GM12878 (cell line): ENCODE data around the gene RAP1GDS1. TPM values are rescaled to one million over a fixed set of nuclear protein-coding genes. Genes with fewer than 3 reads are reported as not detected.

ENCODE experiments used
- ATAC-seq: fragments of 200-7000 bp; cut with Tn5 transposase; 3 replicates; pipeline ENCODE4 v1.9.1; 2020; ENCODE audit warnings: mild to moderate bottlenecking, moderate library complexity
- BruUV-seq: library from RNA; stranded (reverse); fragments of 400-500 nt; replicated peaks from 2 replicates; lab custom pipeline; 2021; lab: Mats Ljungman, UMichigan
- CTCF ChIA-PET: fragments of 300-600 bp; sonication (Branson Sonifier 250); formaldehyde crosslinking; extraction: SDS; loops from one replicate; lab custom pipeline; 2021; ENCODE audit warnings: inconsistent platforms; lab: Yijun Ruan, JAX
- POLR2A ChIA-PET: fragments of 350-600 bp; formaldehyde crosslinking; extraction: SDS; loops from one replicate; lab custom pipeline; 2021; ENCODE audit warnings: inconsistent platforms; lab: Charles Lee
- RAD21 ChIA-PET: fragments of 300-600 bp; sonication (Branson Sonifier 250); formaldehyde crosslinking; loops from one replicate; lab custom pipeline; 2023; ENCODE audit warnings: antibody characterized with exemption; ENCODE audit not compliant: unreplicated experiment; lab: Charles Lee
- SMC1A ChIA-PET: fragments of 300-600 bp; sonication (Branson Sonifier 250); formaldehyde crosslinking; loops from one replicate; lab custom pipeline; 2023; ENCODE audit not compliant: unreplicated experiment, uncharacterized antibody; lab: Charles Lee
- DNase-seq: peaks from one replicate; pipeline ENCODE4 v3.0.0-alpha.2; 2011; ENCODE audit warnings: low read depth, low spot score
- FAIRE-seq: peaks from 3 replicates; lab custom pipeline; 2011; peaks lifted over from hg19 to GRCh38; lab: Jason Lieb, UNC
- H2AFZ ChIP-seq: 2 replicates; pipeline ENCODE4 v1.6.0; 2011; ENCODE audit warnings: low read depth, low read length, control low read depth; ENCODE audit not compliant: control insufficient read depth
- H3K27ac ChIP-seq: 2 replicates; pipeline ENCODE4 v1.5.1; 2011; ENCODE audit warnings: control low read depth; ENCODE audit not compliant: control insufficient read depth, insufficient read depth
- H3K27me3 ChIP-seq, 2 experiments: replicated peaks in 1 of 2; 2 replicates each; pipeline versions ENCODE4 v1.6.0 to v1.6.1; 2011; ENCODE audit warnings: low read length in 1 of 2; ENCODE audit not compliant: control insufficient read depth in 2 of 2, insufficient read depth in 2 of 2
- H3K36me3 ChIP-seq, 2 experiments: 2 replicates each; pipeline ENCODE4 v1.5.1; 2011; ENCODE audit warnings: low read length in 1 of 2; ENCODE audit not compliant: control insufficient read depth in 2 of 2, insufficient read depth in 2 of 2
- H3K4me1 ChIP-seq: 2 replicates; pipeline ENCODE4 v1.6.1; 2011; ENCODE audit warnings: mild to moderate bottlenecking, low read length, moderate library complexity, mixed read lengths; ENCODE audit not compliant: control insufficient read depth, insufficient read depth
- H3K4me2 ChIP-seq: 2 replicates; pipeline ENCODE4 v1.6.0; 2011; ENCODE audit warnings: control low read depth; ENCODE audit not compliant: control insufficient read depth, insufficient read depth
- H3K4me3 ChIP-seq: fragments of 200-600 bp; sonication (generic); 2 replicates; pipeline ENCODE4 v1.5.1; 2016
- H3K79me2 ChIP-seq: 2 replicates; pipeline ENCODE4 v1.6.0; 2011; ENCODE audit warnings: low read length; ENCODE audit not compliant: control insufficient read depth, insufficient read depth
- H3K9ac ChIP-seq: 2 replicates; pipeline ENCODE4 v1.8.0; 2011; ENCODE audit warnings: low read length, control low read depth, mixed read lengths; ENCODE audit not compliant: control insufficient read depth, insufficient read depth
- H3K9me3 ChIP-seq: replicated peaks from 3 replicates; pipeline ENCODE4 v1.5.1; 2011; ENCODE audit warnings: mild to moderate bottlenecking, low read length; ENCODE audit not compliant: control insufficient read depth, insufficient read depth
- H4K20me1 ChIP-seq: 2 replicates; pipeline ENCODE4 v1.6.0; 2011; ENCODE audit not compliant: control insufficient read depth, insufficient read depth
- ATF3 ChIP-seq: IDR thresholded peaks from 2 replicates; pipeline ENCODE4 v1.6.1; 2011; ENCODE audit warnings: low read depth, mild to moderate bottlenecking, low read length, moderate library complexity, borderline replicate concordance; ENCODE audit errors: extremely low read depth
- BMI1 ChIP-seq: fragments of 450-650 bp; IDR thresholded peaks from 2 replicates; pipeline ENCODE4 v1.6.1; 2016; ENCODE audit warnings: mild to moderate bottlenecking, moderate library complexity, borderline replicate concordance
- CBX5 ChIP-seq: sonication (generic); IDR thresholded peaks from 2 replicates; pipeline ENCODE4 v1.6.1; 2016; ENCODE audit warnings: low read depth, moderate library complexity, mild to moderate bottlenecking, inconsistent platforms
- NFXL1 ChIP-seq: fragments of 450-650 bp; IDR thresholded peaks from 2 replicates; pipeline ENCODE4 v1.6.1; 2017; ENCODE audit warnings: antibody characterized with exemption, mild to moderate bottlenecking, borderline replicate concordance
- NFYB ChIP-seq: IDR thresholded peaks from 2 replicates; pipeline ENCODE4 v1.6.1; 2011; ENCODE audit warnings: low read depth, mild to moderate bottlenecking, low read length, improper control_type of control experiment, moderate library complexity; ENCODE audit not compliant: insufficient read depth
- PAX8 ChIP-seq: fragments of 450-650 bp; IDR thresholded peaks from 2 replicates; pipeline ENCODE4 v1.6.1; 2017; ENCODE audit warnings: mild to moderate bottlenecking, moderate library complexity
- SUPT20H ChIP-seq: IDR thresholded peaks from 2 replicates; pipeline ENCODE4 v1.6.1; 2011; ENCODE audit warnings: low read depth, mild to moderate bottlenecking, low read length, moderate library complexity, borderline replicate concordance; ENCODE audit not compliant: control insufficient read depth
- WGBS: methylation state at CpG from one replicate; pipeline ENCODE4 v1.1.6; 2016; ENCODE audit warnings: low lambda C conversion rate; ENCODE audit not compliant: insufficient replicate concordance, insufficient coverage; ENCODE audit errors: missing lambda C conversion rate; 5-methylcytosine and 5-hydroxymethylcytosine counted together
- in situ Hi-C: fragments of 300-500 bp; cut with MboI; formaldehyde crosslinking; loops from 9 replicates; pipeline ENCODE4 v1.14.3; 2018; ENCODE audit warnings: mixed read lengths
- intact Hi-C: fragments of 100-400 bp; cut with micrococcal nuclease; formaldehyde crosslinking; loops from one replicate; pipeline ENCODE4 v1.14.2; 2022; ENCODE audit not compliant: unreplicated experiment
- polyA plus RNA-seq, 11 experiments: library from polyadenylated mRNA; depleted of rRNA in 4 of 11; unstranded in 6 of 11; stranded (reverse) in 5 of 11; fragments of >200 nt; fragmentation: Nextera tagmentation in 4 of 11; fragmentation: Illumina TruSeq in 1 of 11; extraction: Ambion mirVana in 4 of 11; extraction: Trizol in 1 of 11; gene quantifications; 1 replicate in 1 of 11; 2 replicates in 10 of 11; pipeline versions ENCODE4 v1.2.1 to v1.2.3, GENCODE V29; 2011 to 2016; ENCODE audit warnings: inconsistent platforms in 2 of 11, missing spikeins in 2 of 11, low read depth in 1 of 11
- total RNA-seq, 4 experiments: library from RNA; depleted of rRNA in 3 of 4; stranded (reverse); fragments of >200 nt in 3 of 4; fragmentation: Illumina TruSeq in 1 of 4; extraction: Trizol in 1 of 4; gene quantifications; 2 replicates each; pipeline versions ENCODE4 v1.2.1 to v1.2.3, GENCODE V29; 2013 to 2021
- TF ChIP-seq, protein P1 (sequence below): fragments of 150-350 bp; IDR thresholded peaks from 2 replicates; pipeline ENCODE4 v1.6.1; 2016; ENCODE audit warnings: low read depth, low read length

Gene RAP1GDS1
- total and polyA plus RNA-seq, 10 of the 15 experiments (the other 5 are each of a cell fraction or from before 2014, with no cell fraction given) = 12.0 to 30.5 (median 20.7) TPM

GRCh38 chr4:98352396-98352795 lies 91.2 kb downstream of the RAP1GDS1 start:
- intact Hi-C loops = loop anchor here (5.0 kb wide), 1 partner anchor 45 kb away; no protein-coding TSS in a partner anchor
- ChIA-PET POLR2A (no interaction called here), RAD21 (no interaction called here), CTCF (no interaction called here), SMC1A (no interaction called here)
- H3K4me2 ChIP-seq = no peak overlapping the region
- H3K36me3 ChIP-seq = peaks cover 0 to 2% of the 10 kb centered on the region in 2 experiments; a peak in 1 of 4 replicates
- no peaks in the 10 kb centered on the region for H3K4me1 ChIP-seq
- TF ChIP-seq BMI1 = no peak
- TF ChIP-seq ATF3 = no peak
- TF ChIP-seq SUPT20H = no peak
- TF ChIP-seq NFYB = no peak
- no peak for TF ChIP-seq PAX8
- TF ChIP-seq, protein P1, sequence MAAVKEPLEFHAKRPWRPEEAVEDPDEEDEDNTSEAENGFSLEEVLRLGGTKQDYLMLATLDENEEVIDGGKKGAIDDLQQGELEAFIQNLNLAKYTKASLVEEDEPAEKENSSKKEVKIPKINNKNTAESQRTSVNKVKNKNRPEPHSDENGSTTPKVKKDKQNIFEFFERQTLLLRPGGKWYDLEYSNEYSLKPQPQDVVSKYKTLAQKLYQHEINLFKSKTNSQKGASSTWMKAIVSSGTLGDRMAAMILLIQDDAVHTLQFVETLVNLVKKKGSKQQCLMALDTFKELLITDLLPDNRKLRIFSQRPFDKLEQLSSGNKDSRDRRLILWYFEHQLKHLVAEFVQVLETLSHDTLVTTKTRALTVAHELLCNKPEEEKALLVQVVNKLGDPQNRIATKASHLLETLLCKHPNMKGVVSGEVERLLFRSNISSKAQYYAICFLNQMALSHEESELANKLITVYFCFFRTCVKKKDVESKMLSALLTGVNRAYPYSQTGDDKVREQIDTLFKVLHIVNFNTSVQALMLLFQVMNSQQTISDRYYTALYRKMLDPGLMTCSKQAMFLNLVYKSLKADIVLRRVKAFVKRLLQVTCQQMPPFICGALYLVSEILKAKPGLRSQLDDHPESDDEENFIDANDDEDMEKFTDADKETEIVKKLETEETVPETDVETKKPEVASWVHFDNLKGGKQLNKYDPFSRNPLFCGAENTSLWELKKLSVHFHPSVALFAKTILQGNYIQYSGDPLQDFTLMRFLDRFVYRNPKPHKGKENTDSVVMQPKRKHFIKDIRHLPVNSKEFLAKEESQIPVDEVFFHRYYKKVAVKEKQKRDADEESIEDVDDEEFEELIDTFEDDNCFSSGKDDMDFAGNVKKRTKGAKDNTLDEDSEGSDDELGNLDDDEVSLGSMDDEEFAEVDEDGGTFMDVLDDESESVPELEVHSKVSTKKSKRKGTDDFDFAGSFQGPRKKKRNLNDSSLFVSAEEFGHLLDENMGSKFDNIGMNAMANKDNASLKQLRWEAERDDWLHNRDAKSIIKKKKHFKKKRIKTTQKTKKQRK = no peak
- no peak for TF ChIP-seq NFXL1
- no peak for TF ChIP-seq CBX5
- no peak for FAIRE-seq
- no peak overlapping the region for H3K27ac ChIP-seq
- H4K20me1 ChIP-seq = no peaks in the 10 kb centered on the region
- no peak for DNase-seq
- H3K27me3 ChIP-seq = no peaks in the 10 kb centered on the region
- no peak overlapping the region for H3K4me3 ChIP-seq
- 60% methylated on average over 7 of the region's 7 CpGs for WGBS
- no peak overlapping the region for H2AFZ ChIP-seq
- no TSS peak for BruUV-seq
- no peaks in the 10 kb centered on the region for H3K9me3 ChIP-seq
- no peak overlapping the region for H3K9ac ChIP-seq
- ATAC-seq = no peak
- no peaks in the 10 kb centered on the region for H3K79me2 ChIP-seq
- in situ Hi-C loops = no loop called here
